ENCODE results near the gene TMEM63C. TPM values are rescaled to one million over a fixed set of nuclear protein-coding genes. Genes with fewer than 3 reads are reported as not detected.
A peak's percentile ranks its signal among the peaks of the same experiment; 100 is the strongest.

Gene TMEM63C
- total RNA-seq, 1 donor from 2014 or later: 39.9 TPM

DNA sequence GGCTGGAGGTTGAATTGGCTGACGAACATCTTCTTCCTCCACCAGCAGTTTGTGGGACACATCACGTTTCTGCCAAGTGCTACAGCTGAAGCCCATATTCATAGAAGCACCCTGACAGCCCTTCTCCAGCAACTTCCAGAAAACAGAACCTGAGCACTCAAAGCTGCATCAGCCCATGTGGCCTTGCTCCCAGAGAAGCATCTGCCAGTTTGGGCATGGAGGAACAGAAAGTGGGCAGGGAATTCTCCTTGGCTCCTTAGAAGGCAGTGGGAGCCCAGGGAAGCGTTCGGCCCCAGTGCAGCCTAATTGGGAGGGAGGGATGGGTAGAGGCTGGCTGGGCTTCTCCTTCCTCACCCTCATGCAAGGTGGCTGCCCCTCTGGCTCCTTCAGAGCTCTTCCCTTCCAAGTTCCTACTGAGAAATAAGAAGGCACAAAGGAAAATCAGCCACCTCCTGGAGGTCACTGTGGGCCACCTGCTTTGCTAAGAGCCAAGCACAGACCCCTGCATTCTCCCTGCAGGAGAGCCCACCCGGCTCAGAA lies 93.5 kb downstream of the TMEM63C start:
- Mint-ChIP-seq H3K27ac (ENCODE audit: unreplicated experiment) (peak overlapping the region; percentile 68), H3K4me3 (ENCODE audit: unreplicated experiment) (peak overlapping the region; percentile 69), H3K4me1 (ENCODE audit: low read depth, unreplicated experiment) (peaks cover 16% of the 10 kb centered on the region), H3K27me3 (ENCODE audit: unreplicated experiment) (peaks cover 8% of the 10 kb centered on the region), H3K9me3 (ENCODE audit: unreplicated experiment) (no peaks in the 10 kb centered on the region), H3K36me3 (ENCODE audit: unreplicated experiment) (no peaks in the 10 kb centered on the region)
- DNase-seq: no peak
- no peak for TF ChIP-seq CTCF (IDR thresholded peaks at IDR 0.05; ENCODE audit: partially characterized antibody, unreplicated experiment)

DNA sequence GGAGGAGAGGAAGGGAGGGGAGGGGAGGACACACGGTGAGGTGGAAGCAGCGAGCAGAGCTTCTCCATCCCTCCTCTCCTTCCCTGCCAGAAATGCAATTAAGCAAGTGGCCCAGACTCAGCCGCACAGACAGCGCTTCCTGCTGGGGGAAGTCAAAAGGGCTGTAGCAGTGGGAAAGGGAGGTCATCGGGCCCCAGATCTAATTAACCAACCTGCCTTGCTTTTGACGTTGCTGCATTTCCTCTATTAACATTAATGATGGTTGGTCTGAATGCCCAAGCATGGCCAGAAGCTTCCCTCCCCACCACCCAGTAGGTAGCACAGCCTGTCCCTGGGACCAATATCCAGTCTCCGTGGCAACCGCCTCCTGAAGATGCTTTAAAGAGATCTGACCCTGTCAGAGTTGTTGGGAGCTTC lies 94.0 kb downstream of the TMEM63C start:
- peak overlapping the region; percentile 69 for H3K4me3 Mint-ChIP-seq (ENCODE audit: unreplicated experiment)
- peaks cover 8% of the 10 kb centered on the region for H3K27me3 Mint-ChIP-seq (ENCODE audit: unreplicated experiment)
- DNase-seq: peak; percentile 49
- H3K27ac Mint-ChIP-seq (ENCODE audit: unreplicated experiment): peak overlapping the region; percentile 68
- H3K36me3 Mint-ChIP-seq (ENCODE audit: unreplicated experiment): no peaks in the 10 kb centered on the region
- H3K4me1 Mint-ChIP-seq (ENCODE audit: low read depth, unreplicated experiment): peaks cover 16% of the 10 kb centered on the region
- no peak for TF ChIP-seq CTCF (IDR thresholded peaks at IDR 0.05; ENCODE audit: partially characterized antibody, unreplicated experiment)
- H3K9me3 Mint-ChIP-seq (ENCODE audit: unreplicated experiment): no peaks in the 10 kb centered on the region

DNA sequence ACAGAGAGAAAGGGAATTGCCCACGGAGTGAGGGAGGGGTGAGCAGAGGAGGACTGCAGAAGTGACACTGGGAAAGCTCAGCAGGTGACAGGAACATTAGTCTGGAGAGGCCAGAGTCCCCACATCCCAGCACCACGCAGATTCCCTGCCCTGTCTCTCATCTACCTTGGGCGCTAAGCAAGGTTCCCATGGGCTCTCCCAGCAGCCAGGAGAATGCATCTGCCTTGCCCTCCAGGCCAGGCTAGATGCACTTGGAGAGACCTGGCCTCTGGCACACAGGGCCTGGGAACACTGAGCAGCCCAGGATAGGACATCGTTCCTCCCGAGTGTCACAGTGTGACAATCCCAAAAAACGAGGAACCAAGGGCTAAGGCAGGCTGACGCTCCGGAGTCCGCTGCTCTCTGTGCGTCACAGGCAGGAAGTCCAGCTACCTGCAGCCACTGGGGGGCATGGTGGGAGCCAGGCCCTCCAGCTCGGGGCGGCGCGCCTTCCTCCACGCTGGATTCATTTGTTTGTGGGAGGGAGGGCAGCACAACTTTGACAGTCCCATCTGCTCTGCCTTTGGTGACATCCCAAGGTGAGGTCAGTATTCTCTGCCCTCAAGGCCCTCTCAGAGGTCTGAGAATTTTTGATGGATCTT lies 94.8 kb downstream of the TMEM63C start:
- no peak for DNase-seq
- H3K4me1 Mint-ChIP-seq (ENCODE audit: low read depth, unreplicated experiment): peaks cover 19% of the 10 kb centered on the region
- H3K36me3 Mint-ChIP-seq (ENCODE audit: unreplicated experiment): no peaks in the 10 kb centered on the region
- peak overlapping the region; percentile 69 for H3K4me3 Mint-ChIP-seq (ENCODE audit: unreplicated experiment)
- H3K27me3 Mint-ChIP-seq (ENCODE audit: unreplicated experiment): peaks cover 8% of the 10 kb centered on the region
- H3K9me3 Mint-ChIP-seq (ENCODE audit: unreplicated experiment): no peaks in the 10 kb centered on the region
- peak overlapping the region; percentile 68 for H3K27ac Mint-ChIP-seq (ENCODE audit: unreplicated experiment)
- no peak for TF ChIP-seq CTCF (IDR thresholded peaks at IDR 0.05; ENCODE audit: partially characterized antibody, unreplicated experiment)

DNA sequence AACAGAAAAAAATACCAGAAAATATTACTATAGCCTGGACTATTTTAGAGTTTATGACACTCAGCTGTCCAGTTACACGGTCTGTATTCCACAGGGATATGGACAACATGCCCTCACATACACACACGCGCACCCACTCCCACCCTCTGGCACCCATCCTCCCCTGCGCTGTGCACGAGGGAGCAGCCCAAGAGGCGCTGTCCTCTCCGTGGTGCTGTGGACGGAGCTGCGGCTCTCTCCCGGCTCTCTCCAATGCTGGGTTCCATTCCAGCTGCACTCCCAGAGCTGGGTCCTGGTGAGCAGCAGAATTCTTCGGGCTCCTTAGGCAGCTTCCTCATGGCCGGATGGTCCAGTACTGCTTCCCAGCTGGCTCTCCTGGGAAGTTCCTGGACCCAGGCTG lies 95.4 kb downstream of the TMEM63C start:
- Mint-ChIP-seq H3K27ac (ENCODE audit: unreplicated experiment) (no peak overlapping the region), H3K27me3 (ENCODE audit: unreplicated experiment) (peaks cover 5% of the 10 kb centered on the region), H3K9me3 (ENCODE audit: unreplicated experiment) (no peaks in the 10 kb centered on the region), H3K4me3 (ENCODE audit: unreplicated experiment) (no peak overlapping the region), H3K36me3 (ENCODE audit: unreplicated experiment) (no peaks in the 10 kb centered on the region), H3K4me1 (ENCODE audit: low read depth, unreplicated experiment) (peaks cover 21% of the 10 kb centered on the region)
- no peak for DNase-seq
- no peak for TF ChIP-seq CTCF (IDR thresholded peaks at IDR 0.05; ENCODE audit: partially characterized antibody, unreplicated experiment)

DNA sequence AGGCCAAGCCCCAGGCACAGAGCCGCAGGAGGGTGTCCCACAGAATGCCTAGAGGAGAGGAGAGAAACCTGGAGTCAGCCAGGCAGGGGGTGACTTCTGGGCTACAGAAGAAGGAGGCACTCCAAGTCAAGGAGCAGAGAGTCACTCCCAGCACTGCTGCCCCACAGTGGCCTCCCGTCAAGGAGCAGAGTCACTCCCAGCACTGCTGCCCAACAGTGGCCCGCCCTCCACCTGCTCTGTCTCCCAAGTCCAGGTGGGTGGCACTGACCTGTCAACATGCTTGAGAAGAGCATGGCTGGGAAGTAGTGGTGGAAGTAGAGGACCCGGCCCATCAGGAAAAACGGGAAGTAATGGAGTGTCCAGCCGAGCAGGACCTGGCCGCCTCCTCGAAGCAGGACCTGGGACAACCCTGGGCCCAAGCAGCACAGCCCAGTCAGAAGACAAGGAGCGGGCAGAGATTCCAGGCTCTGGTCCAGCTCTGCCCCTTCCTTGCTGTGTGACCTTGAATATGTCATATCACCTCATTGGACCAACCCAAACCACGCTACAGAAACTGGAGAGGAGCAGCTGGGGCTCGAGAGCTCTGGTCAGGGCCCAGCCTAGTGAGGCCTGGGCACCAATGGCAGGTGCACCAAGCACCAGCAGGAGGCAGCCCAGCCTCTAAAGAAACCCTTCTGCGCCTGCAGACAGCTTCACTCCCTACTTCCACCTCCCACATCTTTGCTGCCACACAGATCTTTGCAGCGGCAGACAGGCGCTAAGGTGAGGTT lies 97.0 kb downstream of the TMEM63C start:
- Mint-ChIP-seq H3K9me3 (ENCODE audit: unreplicated experiment) (no peaks in the 10 kb centered on the region), H3K27ac (ENCODE audit: unreplicated experiment) (no peak overlapping the region), H3K4me1 (ENCODE audit: low read depth, unreplicated experiment) (peaks cover 26% of the 10 kb centered on the region), H3K4me3 (ENCODE audit: unreplicated experiment) (no peak overlapping the region), H3K27me3 (ENCODE audit: unreplicated experiment) (peaks cover 5% of the 10 kb centered on the region), H3K36me3 (ENCODE audit: unreplicated experiment) (no peaks in the 10 kb centered on the region)
- DNase-seq: no peak
- no peak for TF ChIP-seq CTCF (IDR thresholded peaks at IDR 0.05; ENCODE audit: partially characterized antibody, unreplicated experiment)

All from glutamatergic neuron (in vitro differentiated cells).